ENCODE data around the gene EXOC7.
A peak's percentile ranks its signal among the peaks of the same experiment; 100 is the strongest.

The EXOC7 gene

DNA sequence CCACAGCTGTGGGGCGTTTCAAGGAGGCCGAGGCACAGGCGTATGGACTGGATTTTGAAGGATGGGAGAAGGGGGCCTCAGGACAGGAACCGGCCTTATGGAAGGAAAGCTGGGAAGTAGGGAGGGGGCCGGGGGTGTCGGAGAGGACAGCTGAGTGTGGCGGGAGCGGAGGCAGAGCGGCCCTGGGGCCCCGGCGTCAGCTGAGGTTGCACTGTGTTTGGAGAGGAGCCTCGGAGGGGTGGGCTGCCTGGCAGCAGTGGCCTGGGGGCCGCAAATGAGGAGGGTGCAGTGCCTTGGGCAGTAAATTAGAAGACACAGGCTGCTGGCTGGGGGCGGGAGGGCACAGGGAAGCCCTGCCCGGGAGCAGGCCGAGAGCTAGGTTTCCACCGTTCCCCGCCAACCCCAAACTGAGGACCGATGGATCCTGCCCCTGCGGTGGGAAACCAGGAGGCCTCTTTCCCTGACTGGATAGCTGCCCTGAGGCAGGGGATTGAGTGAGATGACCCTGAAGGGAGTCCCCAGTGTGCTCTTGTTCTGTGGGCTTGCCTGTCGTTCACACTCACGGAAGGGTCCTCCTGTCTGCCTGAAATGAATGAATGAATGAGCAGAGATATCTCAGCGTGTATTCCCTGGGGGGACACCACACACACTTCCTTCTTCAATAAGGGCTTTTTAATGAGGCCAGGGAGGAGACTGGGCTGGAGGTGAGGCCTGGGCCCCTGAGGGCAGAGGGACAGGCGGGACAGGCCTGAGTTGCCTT is 19.0 kb upstream of the EXOC7 start:
- DNase-seq (ENCODE audit: low read depth), result no peak

DNA sequence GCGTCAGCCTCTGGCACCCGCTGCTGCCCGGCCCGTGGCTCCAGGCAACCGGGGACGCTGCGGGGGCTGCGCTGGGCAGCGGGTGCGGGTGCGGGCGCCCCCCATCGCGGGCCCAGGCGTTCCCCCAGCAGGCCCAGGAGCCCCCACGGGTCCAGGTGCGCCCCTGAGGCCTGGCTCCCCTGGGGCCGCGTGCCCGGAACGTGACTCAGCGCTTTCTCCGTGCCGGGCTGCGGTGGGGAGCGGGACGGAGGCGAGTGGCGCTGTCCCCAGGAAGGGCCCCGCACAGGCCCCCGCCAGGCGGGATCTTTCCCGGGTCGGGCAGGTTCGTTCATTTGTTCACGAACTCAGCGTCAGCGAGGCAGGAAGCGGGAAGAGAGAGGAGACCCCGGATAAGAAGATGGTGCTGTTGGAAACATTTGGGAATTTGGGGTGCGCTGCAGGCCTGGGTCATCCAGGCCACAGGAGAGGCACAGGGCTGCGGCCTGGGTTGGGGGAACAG is 18.4 kb upstream of the EXOC7 start:
- peak; percentile 13 for DNase-seq (ENCODE audit: low read depth)

DNA sequence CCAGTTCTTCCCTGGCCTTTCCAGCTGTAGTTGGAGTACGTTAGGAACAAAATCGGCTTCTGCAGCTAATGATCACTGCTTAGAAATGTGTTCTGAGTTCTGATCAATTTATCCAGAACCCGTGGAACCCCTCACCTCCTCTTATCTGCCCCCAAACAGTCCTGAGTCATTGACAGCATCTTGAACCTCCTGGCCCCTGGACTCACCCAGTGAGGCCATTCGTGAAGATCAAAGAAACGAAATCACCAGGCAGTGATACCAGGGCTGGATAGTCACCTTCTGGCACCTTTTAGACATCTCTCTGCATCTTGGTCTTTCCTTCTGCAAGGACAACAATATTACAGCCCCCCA is 17.0 kb upstream of the EXOC7 start:
- no peak for DNase-seq (ENCODE audit: low read depth)

DNA sequence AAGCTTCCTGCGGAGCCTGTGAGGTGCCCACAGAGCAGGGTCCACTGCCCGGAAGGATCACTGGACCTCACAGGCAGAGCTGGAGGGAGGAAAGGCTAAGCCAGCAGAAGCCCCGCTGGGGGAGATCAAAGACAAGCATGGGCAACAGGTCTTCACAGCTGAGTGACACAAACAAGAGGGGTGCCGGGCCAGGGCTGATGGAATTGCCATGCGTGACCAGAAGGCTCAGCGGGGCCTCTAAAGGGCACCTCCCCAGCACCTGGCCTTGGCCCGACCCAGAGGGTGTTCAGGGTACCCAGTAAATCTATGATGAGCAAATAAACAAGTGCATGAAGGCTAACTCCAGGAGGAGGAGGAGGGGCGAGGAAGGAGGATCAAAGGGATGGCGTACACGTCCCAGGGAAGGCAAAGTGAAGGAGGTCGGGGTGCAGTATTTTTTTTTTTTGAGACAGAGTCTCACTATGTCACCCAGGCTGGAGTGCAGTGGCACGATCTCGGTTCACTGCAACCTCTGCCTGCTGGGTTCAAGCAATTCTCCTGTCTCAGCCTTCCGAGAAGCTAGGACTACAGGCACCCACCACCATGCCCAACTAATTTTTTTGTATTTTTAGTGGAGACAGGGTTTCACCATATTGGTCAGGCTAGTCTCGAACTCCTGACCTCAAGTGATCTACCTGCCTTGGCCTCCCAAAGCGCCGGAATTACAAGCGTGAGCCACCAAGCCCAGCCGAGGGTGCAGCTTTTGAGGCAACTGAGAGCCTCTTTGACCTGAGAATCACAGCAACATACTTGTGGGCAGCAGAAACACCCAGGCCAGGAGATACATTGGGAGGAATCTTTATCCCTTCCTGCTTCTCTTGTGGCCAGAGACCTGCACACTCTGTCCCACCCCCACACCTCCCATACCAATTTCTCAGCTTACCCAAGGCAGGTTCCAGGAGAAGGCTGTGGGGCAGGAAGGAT is 16.1 kb upstream of the EXOC7 start:
- DNase-seq (ENCODE audit: low read depth), result no peak

DNA sequence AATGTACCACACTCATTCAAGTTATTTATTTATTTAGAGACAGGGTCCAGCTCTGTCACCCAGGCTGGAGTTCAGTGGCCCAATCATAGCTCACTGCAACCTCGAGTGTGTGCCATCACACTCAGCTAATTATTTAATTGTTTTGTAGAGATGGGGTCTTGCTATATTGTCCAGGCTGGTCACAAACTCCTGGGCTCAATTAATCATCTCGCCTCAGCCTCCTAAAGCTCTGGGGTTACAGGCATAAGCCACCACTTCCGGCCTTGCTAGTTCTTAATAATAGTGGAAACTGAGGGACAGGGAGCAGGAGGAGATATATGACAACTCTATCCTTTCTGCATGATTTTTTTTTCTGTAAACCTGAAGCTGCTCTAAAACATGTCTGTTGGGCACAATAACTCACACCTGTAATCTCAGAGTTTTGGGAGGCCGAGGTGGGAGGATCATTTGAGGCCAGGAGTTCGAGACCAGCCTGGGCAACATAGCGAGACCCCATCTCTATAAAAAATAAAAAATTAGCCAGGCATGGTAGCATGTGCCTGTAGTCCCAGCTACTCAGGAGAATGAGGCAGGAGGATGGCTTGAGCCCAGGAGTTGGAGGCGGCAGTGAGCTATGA is 11.7 kb upstream of the EXOC7 start:
- DNase-seq (ENCODE audit: low read depth), result no peak

DNA sequence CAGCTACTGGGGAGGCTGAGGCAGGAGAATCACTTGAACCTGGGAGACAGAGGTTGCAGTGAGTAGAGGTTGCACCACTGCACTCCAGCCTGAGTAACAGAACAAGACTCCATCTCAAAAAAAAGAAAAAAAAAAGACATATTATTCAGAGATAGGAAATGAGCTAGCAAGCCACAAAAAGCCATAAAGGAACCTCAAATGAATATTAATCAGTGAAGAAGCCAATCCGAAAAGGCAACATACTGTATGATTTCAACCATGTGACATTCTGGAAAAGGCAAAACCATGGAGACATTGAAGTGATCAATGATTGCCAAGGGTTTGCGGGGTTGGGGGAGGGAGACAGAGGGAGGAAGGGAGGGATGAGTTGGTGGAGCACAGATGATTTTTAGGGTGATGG is 8.4 kb upstream of the EXOC7 start:
- no peak for DNase-seq (ENCODE audit: low read depth)

DNA sequence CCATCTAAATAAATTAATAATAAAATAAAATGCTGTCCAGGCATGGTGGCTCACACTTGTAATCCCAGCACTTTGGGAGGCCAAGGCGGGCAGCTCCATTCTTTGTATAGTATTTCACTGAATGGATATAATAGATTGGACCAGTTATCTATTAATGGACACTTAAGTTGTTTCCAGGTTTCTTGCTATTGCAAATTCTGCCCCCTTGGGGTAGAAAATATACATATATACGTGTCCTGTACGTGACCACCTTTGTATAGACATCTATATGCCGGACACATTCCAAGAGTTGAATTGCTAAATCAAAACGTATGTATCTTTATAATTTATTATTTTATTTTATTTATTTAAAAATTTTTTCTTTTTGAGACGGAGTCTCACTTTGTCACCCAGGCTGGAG is 3.9 kb upstream of the EXOC7 start:
- no peak for DNase-seq (ENCODE audit: low read depth)

DNA sequence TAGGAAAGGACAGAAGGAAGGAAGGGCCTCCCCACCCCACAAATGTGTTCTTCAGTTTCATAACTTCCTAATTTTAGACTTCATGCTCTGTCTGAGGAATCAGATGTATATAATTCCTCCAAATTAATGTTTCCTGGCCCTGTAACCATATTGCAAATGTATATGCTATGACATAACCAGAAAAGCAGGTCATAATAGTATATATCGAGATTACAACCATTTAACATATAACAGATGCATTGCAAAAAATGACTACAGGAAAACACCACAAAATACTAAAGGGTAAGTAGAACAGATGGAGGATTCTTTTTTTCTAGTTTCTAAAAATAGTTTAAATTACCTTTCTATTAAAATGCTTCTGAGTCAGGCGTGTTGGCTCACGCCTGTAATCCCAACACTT is 3.1 kb upstream of the EXOC7 start:
- no peak for DNase-seq (ENCODE audit: low read depth)

DNA sequence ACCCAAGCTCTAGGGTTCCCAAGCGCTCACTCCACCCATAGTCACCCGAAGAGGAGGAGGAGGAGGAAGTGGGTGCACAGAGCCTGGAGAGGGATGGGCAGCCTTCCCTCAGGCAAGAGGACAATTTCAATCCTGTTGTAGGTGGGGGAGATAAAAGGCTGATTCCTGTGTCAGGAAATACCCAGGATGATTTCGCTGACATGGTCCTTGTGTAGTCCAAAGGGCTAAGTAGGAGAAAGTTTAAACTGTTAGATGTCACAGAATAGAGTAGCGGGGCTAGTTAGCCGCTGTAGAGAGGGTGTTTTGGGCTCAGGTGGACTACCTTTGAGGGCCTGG is 1.3 kb upstream of the EXOC7 start:
- DNase-seq (ENCODE audit: low read depth), result no peak

DNA sequence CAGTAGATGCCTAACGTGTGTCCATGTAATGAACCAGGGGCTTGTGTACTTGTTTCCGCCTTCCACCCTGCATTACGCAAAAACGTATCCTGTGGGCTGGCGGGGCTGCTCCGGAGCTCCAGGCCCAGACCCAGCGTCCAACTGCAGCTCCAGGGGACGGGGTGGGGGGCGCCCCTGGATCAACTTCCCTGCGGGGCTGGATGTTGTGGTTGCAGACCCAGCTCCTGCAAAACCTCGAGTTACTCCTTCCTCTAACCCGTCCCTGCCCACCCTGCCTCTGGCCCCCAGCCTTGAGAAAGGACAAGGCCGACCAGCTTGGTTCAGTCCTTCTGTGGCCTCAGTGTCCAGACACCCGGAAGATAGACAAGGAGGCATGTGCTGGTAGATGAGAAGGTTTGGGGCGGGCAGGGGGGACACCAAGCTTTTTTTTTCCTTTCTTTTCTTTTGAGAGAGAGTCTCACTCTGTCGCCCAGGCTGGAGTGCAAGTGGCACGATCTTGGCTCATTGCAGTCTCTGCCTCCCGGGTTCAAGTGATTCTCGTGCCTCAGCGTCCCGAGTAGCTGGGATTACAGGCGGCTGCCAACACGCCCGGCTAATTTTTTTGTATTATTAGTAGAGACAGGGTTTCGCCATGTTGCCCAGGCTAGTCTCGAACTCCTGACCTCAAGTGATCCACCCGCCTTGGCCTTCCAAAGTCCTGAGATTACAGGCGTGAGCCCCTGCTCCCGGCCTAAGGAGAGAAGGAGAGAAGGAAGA is 731 bp upstream of the EXOC7 start:
- DNase-seq (ENCODE audit: low read depth), result no peak

DNA sequence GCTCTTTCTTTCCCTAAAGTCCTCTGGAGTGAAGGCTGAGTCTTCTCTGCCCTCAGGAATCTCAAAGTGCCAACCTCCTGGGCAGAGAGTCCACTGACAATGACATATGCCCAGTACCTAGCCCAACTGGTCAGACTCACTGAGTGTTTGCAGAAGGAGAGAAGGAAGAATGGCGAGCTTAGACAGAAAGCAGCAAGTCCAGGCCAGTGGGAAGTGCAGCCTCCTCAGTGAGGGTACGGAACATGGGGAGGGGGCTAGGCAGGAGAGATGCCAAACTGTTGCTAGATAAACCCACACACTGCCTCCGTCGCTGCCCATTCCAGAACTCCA is 678 bp downstream of the EXOC7 start:
- no peak for DNase-seq (ENCODE audit: low read depth)

DNA sequence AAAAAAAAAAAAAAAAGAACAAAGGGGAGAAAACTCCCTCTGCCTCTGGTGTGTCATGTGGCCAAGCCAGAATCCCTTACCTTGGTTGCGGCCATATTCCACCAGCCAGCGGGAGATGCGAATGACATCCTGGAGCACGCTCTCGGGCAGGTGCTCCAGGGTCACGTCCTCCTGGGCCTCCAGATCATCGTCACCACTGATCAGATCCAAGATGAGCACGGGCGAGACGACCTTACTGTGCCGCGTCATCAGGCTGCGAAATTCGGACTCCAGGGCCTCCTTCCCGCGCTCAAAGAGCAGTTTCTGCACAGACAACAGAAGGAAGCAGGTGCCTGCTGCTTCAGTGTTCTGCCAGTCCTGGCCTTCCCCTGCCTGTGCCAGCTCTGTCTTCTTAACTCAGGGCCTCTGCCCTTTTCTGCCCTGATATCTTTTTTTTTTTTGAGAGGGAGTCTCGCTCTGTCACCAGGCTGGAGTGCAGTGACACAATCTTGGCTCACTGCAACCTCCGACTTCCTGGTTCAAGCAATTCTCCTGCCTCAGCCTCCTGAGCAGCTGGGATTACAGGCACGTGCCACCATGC is 5.8 kb downstream of the EXOC7 start:
- DNase-seq (ENCODE audit: low read depth), result no peak

DNA sequence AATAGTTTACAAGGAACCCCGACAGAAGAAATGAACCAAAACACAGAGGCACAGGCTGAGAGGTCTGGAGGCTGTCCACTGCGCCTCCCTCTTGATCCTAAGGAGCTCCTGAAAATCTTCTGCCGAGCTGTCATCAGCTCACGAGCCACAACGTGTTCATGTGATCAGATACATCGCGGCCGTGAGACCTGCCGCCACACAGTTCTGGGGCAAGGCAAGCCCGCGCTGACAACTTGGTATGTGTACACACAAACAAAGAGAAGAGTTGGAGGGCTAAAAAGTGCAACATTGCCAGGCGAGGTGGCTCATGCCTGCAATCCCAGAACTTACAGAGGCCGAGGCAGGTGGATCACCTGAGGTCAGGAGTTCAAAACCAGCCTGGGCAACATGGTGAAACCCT is 7.6 kb downstream of the EXOC7 start:
- DNase-seq (ENCODE audit: low read depth), result no peak

DNA sequence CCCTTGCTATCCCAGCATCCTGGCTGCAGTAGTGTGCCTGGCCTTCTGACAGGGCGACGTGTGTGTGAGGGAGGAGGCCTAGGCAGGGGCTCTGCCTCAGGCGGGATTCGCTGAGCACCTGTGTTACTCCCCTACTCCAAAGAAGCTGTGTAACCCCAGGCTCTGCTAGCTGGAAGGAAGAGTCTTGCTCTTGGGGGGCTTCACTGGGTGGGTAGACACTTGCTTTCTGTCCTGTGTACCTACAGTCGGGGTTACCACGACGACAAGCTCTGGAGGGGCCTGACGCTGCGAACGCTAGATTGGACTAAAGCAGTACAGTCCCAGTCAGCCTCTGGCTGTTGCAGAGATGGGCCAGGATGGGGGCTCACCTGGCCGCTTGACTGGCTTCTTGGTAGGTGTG is 9.5 kb downstream of the EXOC7 start:
- no peak for DNase-seq (ENCODE audit: low read depth)

DNA sequence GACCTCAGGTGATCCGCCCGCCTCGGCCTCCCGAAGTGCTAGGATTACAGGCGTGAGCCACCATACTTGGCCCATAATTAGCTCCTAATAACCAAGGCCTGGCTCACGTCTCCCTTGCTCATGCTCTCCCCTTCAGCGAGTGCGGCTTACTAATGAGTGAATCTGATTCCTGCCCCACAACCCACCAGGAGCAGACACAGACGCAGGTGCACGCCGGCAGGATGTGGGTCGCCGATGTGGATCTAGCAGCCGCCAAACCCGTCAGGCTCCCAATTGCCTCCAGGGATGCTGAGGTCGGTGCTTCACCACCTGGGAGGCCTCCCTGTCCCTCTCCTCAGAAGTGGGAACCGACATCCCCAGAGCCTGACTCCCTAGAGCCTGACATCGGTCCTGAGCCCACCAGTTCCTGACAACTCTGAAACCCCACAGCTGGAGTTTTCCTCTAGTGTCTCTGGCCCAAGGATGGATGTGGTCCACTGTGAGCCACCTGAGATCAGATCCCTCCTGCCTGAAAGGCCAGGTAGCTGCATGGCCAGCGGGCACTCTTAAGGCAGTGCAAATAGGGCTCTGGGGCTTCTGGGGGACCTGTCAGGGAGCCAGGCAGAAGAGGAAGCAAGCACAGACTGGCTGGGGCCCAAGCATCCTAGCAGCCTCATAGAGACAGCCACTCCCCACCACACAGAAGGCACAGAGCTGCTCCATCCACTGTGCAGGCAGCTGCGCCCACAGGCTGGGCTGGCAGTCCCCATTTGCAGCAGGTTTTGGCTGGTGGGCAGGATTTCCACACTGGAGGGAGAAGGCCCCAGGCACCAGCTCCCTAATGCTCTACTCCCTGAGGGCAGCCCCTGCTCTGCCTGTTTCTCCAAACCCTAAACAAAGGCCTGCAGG is 10.8 kb downstream of the EXOC7 start:
- DNase-seq (ENCODE audit: low read depth), result no peak

DNA sequence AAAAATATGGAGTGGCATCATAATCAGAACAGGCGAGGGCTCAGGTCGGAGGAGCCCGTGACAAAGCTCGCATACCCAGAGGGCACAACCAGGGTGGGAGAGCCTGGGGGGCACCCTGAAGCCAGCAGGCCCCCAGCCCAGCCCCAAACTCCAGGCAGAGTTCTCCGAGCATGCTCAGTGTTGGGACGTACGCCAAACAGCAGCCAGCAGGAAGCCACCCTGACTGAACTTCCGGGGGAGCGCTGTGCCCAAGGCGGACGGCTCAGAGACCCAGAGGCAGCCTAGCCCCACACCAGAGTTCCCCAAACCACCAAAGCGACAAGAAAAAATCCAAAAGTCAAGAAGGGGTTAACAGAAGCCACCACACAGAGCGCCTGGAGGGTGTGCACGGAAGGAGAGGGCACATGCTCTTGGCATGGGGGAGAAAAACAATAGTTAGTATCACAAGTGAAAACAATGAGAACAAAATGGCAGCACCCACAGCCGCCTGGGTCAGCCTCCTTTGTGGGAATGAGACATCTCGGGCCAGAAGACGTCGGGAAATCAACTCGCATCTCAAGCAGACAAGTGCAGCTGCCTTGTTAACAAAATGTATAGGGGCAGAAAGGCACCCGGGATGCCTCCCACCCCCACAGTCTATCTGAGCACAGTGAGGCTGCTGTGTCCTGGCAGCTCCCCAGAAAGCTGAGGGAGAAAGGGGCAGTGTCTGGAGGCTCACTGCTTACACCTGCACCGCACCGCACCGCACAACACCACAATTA is 11.9 kb downstream of the EXOC7 start:
- DNase-seq (ENCODE audit: low read depth), result no peak

DNA sequence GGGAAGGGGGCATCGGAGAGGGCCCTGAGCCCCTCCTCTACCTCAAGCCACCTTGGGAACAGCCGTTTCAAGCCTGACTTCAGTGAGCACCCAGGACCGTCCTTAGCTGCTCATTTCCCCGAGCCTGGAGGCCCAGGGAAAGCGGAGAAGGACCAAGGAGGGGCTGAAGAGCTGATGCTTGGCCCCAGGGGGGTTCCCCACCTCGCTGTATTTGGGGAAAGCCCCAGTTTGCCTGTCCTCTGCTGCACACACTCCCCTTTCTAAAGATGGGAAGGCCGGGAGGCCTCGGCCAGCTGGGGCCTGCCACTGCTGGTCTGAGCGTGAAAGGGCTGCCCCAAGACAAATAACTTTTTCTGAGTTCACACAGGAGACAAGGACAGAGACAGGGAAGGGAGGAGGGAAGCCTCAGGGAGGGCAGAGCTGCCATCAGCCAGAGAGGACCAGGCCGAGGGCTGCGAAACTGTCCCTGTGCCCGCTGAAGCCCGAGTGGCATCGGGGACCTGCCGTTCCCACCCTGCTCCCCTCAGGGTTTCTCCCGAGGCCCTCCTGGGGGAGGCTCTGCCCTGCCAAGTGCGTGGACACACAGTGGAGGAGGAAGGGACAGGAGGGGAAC is 13.0 kb downstream of the EXOC7 start:
- DNase-seq (ENCODE audit: low read depth), result no peak

DNA sequence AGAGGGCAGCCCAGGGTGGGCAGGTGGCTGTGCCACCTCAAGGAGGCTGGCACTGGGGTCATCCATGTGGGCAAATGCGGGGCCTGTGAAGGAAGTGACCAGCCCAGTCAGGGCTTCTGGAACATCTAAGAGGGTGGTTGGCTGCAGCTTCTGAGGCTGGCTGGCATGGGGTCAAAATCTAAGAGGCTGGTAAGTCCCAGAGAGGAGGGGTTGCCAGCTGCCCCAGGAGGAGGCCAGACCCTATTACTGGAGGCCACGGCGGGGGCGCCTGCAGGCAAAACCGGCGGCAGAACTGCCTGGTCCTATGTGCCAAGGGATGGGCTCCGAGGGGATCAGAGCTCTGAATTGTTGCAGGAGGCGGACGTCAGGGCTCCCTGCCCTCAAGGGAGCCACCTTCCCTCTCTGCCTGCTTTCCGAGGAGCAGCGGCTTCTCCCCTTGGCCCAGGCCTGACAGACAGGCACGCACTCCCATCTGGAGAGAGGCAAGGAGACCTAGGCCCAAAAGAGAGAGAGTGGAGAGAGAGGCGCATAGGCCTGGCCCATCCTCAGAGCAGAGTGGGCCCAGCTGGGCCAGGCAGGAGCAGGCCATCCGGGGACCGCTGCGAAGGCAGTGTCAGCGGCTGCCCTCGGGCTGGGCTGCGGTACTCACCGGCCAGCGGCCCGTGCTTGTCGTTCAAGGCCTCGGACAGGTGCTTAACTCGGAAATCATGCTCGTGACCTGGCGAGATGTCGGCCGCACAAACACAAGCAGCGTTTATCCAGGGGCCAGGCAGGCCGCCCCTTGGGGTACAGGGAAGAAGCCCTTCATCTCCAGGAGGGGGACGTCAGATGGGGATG is 13.7 kb downstream of the EXOC7 start:
- no peak for DNase-seq (ENCODE audit: low read depth)
